ENCODE results near the gene MME.
A peak's percentile ranks its signal among the peaks of the same experiment; 100 is the strongest.

MME gene

DNA sequence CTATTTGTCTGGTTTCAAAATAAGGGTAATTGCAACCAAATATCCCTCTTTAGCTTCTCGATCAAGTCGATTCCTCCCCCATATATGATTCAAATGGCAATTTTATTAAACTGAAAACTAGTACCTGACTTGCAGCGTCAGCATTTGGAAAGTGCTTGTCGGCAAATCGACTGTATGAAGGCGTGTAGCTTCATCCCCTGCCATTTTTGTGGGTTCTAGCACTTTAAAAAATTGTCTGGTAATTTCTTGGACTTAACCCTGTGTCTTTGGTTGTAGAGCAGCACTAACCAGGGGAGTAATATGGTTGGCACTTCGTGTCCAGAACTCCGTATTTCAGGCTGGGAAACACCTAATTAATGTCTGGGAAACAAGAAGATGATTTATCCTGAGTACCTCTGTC, 573 bp downstream of the MME start:
- H3K27ac ChIP-seq = no peak overlapping the region
- peaks cover 4% of the 10 kb centered on the region; the same call in 1 of the 2 replicates for H3K27me3 ChIP-seq (ENCODE audit: insufficient read depth, low read depth)
- H2AFZ ChIP-seq (ENCODE audit: low read depth) = peak overlapping the region; percentile 77
- H3K4me3 ChIP-seq (IDR thresholded peaks at IDR 0.05; ENCODE audit: insufficient read depth, low read depth, low read length) = peak overlapping the region; percentile 43
- no peaks in the 10 kb centered on the region for H3K79me2 ChIP-seq (ENCODE audit: insufficient read depth, low read depth)
- H4K20me1 ChIP-seq (ENCODE audit: insufficient read depth) = no peaks in the 10 kb centered on the region
- peaks cover 12% of the 10 kb centered on the region for H3K4me1 ChIP-seq (ENCODE audit: low read depth, poor library complexity, severe bottlenecking)
- TF ChIP-seq, protein P1, sequence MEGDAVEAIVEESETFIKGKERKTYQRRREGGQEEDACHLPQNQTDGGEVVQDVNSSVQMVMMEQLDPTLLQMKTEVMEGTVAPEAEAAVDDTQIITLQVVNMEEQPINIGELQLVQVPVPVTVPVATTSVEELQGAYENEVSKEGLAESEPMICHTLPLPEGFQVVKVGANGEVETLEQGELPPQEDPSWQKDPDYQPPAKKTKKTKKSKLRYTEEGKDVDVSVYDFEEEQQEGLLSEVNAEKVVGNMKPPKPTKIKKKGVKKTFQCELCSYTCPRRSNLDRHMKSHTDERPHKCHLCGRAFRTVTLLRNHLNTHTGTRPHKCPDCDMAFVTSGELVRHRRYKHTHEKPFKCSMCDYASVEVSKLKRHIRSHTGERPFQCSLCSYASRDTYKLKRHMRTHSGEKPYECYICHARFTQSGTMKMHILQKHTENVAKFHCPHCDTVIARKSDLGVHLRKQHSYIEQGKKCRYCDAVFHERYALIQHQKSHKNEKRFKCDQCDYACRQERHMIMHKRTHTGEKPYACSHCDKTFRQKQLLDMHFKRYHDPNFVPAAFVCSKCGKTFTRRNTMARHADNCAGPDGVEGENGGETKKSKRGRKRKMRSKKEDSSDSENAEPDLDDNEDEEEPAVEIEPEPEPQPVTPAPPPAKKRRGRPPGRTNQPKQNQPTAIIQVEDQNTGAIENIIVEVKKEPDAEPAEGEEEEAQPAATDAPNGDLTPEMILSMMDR (conservative IDR thresholded peaks at IDR 0.05; ENCODE audit: low read depth, low read length) = no peak
- H3K9ac ChIP-seq = peak overlapping the region; percentile 12; the same call in 1 of the 2 replicates
- H3K4me2 ChIP-seq = peak overlapping the region; percentile 74
- H3K36me3 ChIP-seq (ENCODE audit: insufficient read depth) = no peaks in the 10 kb centered on the region

DNA sequence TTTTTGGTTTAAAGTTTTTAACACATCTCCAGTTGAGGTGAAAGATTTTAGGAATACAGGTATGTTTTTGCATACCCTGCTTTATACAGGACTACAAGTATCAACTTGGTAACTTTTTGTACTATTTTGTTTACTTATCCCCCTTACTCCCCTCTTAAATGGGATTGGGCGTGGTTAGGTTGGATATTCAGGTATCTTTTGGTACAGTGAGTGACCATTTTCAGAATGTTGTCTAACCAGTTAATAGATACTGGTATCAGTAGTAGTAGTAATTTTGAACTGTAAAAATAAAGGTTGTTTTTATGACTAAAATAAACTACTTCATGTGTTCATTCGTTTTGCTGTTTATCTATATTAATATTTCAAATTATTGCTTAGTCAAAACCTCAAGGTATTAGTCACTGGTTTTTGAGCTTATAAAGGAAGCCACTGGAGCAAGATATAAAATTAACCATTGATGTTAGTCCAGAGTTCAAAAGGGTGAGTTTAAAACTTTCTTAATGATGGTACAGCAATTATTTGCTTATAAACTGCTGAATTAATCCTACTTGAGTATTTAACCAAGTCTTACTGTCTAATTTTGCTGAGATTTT, 3.3 kb downstream of the MME start:
- H3K27me3 ChIP-seq (ENCODE audit: insufficient read depth, low read depth) = peaks cover 4% of the 10 kb centered on the region; the same call in 1 of the 2 replicates
- no peaks in the 10 kb centered on the region for H4K20me1 ChIP-seq (ENCODE audit: insufficient read depth)
- H3K4me3 ChIP-seq (IDR thresholded peaks at IDR 0.05; ENCODE audit: insufficient read depth, low read depth, low read length) = no peak overlapping the region
- H3K4me2 ChIP-seq = no peak overlapping the region
- H2AFZ ChIP-seq (ENCODE audit: low read depth) = no peak overlapping the region
- no peak overlapping the region for H3K9ac ChIP-seq
- TF ChIP-seq, protein P1 (conservative IDR thresholded peaks at IDR 0.05; ENCODE audit: low read depth, low read length) = no peak
- H3K36me3 ChIP-seq (ENCODE audit: insufficient read depth) = no peaks in the 10 kb centered on the region
- H3K27ac ChIP-seq = no peak overlapping the region
- H3K79me2 ChIP-seq (ENCODE audit: insufficient read depth, low read depth) = no peaks in the 10 kb centered on the region
- peaks cover 12% of the 10 kb centered on the region for H3K4me1 ChIP-seq (ENCODE audit: low read depth, poor library complexity, severe bottlenecking)

DNA sequence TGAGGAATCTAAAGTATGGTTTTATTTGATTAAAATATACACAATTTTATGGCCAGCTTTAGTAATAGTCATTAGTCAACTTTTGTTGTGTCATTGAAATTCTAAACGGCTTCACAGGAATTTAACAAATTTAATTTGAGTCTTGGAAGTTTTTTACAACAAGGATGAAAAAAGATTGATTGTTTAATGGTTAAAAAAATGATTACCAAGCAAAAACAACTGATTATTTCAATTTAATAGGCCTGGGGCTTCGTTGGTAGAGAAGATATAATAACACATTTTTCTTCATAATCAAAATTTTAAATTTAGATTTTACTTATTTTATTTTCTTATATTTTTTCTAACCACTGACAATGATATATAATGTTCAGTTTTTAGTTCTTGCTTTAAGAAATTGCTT, 4.4 kb downstream of the MME start:
- Histone ChIP-seq H2AFZ (ENCODE audit: low read depth) (no peak overlapping the region), H3K36me3 (ENCODE audit: insufficient read depth) (no peaks in the 10 kb centered on the region), H4K20me1 (ENCODE audit: insufficient read depth) (no peaks in the 10 kb centered on the region), H3K4me3 (IDR thresholded peaks at IDR 0.05; ENCODE audit: insufficient read depth, low read depth, low read length) (no peak overlapping the region), H3K27me3 (ENCODE audit: insufficient read depth, low read depth) (no peaks in the 10 kb centered on the region), H3K9ac (no peak overlapping the region), H3K79me2 (ENCODE audit: insufficient read depth, low read depth) (no peaks in the 10 kb centered on the region), H3K4me2 (no peak overlapping the region), H3K4me1 (ENCODE audit: low read depth, poor library complexity, severe bottlenecking) (peaks cover 12% of the 10 kb centered on the region), H3K27ac (no peak overlapping the region)
- TF ChIP-seq, protein P1 (conservative IDR thresholded peaks at IDR 0.05; ENCODE audit: low read depth, low read length) = no peak

DNA sequence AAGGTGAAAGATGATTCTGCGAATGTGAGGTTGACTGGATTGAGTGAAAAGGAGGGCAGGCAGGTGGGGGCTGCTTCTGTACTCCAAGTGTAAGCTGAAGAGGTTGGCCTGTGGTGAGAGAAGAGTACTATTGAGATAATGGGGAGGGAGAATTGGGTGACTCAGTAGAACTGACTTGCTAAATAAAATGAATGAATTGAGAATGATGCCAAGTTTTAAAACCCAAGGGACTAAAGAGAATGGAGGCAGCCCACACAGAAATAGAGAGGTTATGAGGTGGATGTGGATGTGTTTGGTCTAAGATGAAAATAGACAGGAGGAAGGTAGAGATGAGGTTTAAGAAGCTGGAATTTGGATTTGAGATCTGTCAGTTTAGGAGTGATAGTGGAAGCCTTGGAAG, 5.9 kb downstream of the MME start:
- Histone ChIP-seq H4K20me1 (ENCODE audit: insufficient read depth) (no peaks in the 10 kb centered on the region), H3K27me3 (ENCODE audit: insufficient read depth, low read depth) (no peaks in the 10 kb centered on the region), H3K79me2 (ENCODE audit: insufficient read depth, low read depth) (no peaks in the 10 kb centered on the region), H3K36me3 (ENCODE audit: insufficient read depth) (no peaks in the 10 kb centered on the region), H3K4me2 (no peak overlapping the region), H2AFZ (ENCODE audit: low read depth) (no peak overlapping the region), H3K4me1 (ENCODE audit: low read depth, poor library complexity, severe bottlenecking) (peaks cover 6% of the 10 kb centered on the region), H3K4me3 (IDR thresholded peaks at IDR 0.05; ENCODE audit: insufficient read depth, low read depth, low read length) (no peak overlapping the region), H3K9ac (no peak overlapping the region), H3K27ac (no peak overlapping the region)
- TF ChIP-seq, protein P1 (conservative IDR thresholded peaks at IDR 0.05; ENCODE audit: low read depth, low read length) = no peak

Data from KMS-11 (cell line).